PC-3 (cell line): ENCODE measurements around the gene CAPN1.

Source experiments
- CTCF ChIP-seq: fragments of 300-600 bp; sonication (generic); conservative IDR thresholded peaks from 2 replicates; pipeline ENCODE4 v1.5.1; 2017; ENCODE audit warnings: antibody characterized with exemption, low read depth, mild to moderate bottlenecking, low read length
- EZH2 ChIP-seq: fragments of 300-600 bp; sonication (generic); IDR thresholded peaks from one replicate; pipeline ENCODE4 v1.6.1; 2017; ENCODE audit warnings: antibody characterized with exemption, mild to moderate bottlenecking, low read length; ENCODE audit not compliant: unreplicated experiment
- EZH2phosphoT487 ChIP-seq: fragments of 300-600 bp; sonication (generic); IDR thresholded peaks from 2 replicates; pipeline ENCODE4 v1.6.1; 2018; ENCODE audit warnings: mild to moderate bottlenecking, antibody characterized with exemption, low read length, borderline replicate concordance

- no peak for TF ChIP-seq EZH2
- TF ChIP-seq EZH2phosphoT487, result no peak
- TF ChIP-seq CTCF, result no peak
These were observed 1.6 kb downstream of the CAPN1 start for GRCh38 chr11:65183201-65183891.
